ENCODE measurements around the gene SIPA1L3.
A peak's percentile ranks its signal among the peaks of the same experiment; 100 is the strongest.

DNA sequence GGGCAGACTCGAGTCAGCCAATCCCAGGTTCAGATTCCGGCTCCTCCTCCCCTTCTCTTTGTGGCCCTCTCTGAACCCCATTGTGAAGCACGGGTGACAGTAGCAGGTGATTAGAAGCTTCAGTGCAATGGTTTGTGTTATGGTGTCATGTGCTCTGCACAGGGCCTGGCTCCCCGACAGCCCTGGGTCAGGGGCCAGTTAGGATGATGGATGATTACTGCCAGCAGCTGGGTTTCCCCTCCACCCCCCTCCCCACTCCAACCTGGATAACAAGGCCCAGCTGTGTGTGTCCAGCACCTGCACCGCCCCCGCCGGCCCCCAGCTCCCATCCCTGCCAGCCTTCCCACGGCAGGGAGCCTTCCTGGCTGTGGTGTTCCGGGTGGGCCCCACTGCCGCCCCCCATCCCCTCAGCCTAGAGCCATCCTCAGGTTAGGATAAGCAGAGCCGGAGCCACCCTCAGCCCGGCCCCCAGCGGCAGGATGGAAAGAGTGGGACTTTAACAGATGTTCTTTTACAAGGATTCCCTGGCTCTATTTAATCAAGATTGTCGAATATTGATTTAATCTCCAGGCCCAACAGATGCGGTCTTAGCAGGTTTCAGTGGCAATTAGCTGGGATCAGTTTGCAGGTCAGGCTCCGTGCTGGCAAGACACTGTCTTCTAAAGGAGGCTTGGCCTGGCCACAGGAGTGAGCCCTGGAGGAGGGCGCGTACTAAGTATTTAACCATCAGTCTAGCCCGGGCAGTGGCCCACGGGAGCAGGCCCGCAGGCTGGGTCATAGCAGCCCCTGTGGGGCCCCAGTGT is 156.2 kb downstream of the SIPA1L3 start:
- TF ChIP-seq, protein P1, sequence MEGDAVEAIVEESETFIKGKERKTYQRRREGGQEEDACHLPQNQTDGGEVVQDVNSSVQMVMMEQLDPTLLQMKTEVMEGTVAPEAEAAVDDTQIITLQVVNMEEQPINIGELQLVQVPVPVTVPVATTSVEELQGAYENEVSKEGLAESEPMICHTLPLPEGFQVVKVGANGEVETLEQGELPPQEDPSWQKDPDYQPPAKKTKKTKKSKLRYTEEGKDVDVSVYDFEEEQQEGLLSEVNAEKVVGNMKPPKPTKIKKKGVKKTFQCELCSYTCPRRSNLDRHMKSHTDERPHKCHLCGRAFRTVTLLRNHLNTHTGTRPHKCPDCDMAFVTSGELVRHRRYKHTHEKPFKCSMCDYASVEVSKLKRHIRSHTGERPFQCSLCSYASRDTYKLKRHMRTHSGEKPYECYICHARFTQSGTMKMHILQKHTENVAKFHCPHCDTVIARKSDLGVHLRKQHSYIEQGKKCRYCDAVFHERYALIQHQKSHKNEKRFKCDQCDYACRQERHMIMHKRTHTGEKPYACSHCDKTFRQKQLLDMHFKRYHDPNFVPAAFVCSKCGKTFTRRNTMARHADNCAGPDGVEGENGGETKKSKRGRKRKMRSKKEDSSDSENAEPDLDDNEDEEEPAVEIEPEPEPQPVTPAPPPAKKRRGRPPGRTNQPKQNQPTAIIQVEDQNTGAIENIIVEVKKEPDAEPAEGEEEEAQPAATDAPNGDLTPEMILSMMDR (IDR thresholded peaks at IDR 0.05): no peak
- peak; percentile 35; the same call in 1 of the 2 replicates for TF ChIP-seq TCF7L2 (IDR thresholded peaks at IDR 0.05; ENCODE audit: low read depth, low read length)
- TF ChIP-seq, protein P2, sequence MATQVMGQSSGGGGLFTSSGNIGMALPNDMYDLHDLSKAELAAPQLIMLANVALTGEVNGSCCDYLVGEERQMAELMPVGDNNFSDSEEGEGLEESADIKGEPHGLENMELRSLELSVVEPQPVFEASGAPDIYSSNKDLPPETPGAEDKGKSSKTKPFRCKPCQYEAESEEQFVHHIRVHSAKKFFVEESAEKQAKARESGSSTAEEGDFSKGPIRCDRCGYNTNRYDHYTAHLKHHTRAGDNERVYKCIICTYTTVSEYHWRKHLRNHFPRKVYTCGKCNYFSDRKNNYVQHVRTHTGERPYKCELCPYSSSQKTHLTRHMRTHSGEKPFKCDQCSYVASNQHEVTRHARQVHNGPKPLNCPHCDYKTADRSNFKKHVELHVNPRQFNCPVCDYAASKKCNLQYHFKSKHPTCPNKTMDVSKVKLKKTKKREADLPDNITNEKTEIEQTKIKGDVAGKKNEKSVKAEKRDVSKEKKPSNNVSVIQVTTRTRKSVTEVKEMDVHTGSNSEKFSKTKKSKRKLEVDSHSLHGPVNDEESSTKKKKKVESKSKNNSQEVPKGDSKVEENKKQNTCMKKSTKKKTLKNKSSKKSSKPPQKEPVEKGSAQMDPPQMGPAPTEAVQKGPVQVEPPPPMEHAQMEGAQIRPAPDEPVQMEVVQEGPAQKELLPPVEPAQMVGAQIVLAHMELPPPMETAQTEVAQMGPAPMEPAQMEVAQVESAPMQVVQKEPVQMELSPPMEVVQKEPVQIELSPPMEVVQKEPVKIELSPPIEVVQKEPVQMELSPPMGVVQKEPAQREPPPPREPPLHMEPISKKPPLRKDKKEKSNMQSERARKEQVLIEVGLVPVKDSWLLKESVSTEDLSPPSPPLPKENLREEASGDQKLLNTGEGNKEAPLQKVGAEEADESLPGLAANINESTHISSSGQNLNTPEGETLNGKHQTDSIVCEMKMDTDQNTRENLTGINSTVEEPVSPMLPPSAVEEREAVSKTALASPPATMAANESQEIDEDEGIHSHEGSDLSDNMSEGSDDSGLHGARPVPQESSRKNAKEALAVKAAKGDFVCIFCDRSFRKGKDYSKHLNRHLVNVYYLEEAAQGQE (IDR thresholded peaks at IDR 0.05; ENCODE audit: insufficient read depth in 1 of 2, low read depth in 2 of 2, low read length in 1 of 2): no peak
- no peak; the same call in 1 of the 2 replicates for TF ChIP-seq POLR2AphosphoS5 (IDR thresholded peaks at IDR 0.05; ENCODE audit: low read depth, low read length)
- TF ChIP-seq SIN3A (IDR thresholded peaks at IDR 0.05; ENCODE audit: borderline replicate concordance, insufficient read depth, low read depth, low read length): no peak

All from Panc1 (cell line).